OCI-LY7 (cell line): Measurements from ENCODE around the gene ZNF846. TPM values are rescaled to one million over a fixed set of nuclear protein-coding genes. Genes with fewer than 3 reads are reported as not detected.

ENCODE experiments used
- total RNA-seq, 2 experiments: library from RNA; depleted of rRNA in 1 of 2; stranded (reverse); fragments of >200 nt in 1 of 2; shearing (Covaris generic) in 1 of 2; gene quantifications; 2 replicates each; pipeline ENCODE4 v1.2.3, GENCODE V29; 2014 to 2022

ZNF846 gene
- total RNA-seq, 2 experiments from 2014 or later: 10.6 to 10.9 TPM

Other genes with a start within 250 kb of the ZNF846 start
- gene ZNF426, start 230.1 kb downstream of the ZNF846 start, total RNA-seq (2014; rRNA removed; shearing (Covaris generic)): 7.0 and 8.5 TPM in 2 replicates
- gene ZNF426, start 230.1 kb downstream of the ZNF846 start, total RNA-seq (2022): 8.0 and 8.9 TPM in 2 replicates
- 55.3 and 74.4 TPM in 2 replicates for gene ZNF121, start 184.2 kb downstream of the ZNF846 start, total RNA-seq (2014; rRNA removed; shearing (Covaris generic))
- gene ZNF121, start 184.2 kb downstream of the ZNF846 start, total RNA-seq (2022): 50.5 and 57.9 TPM in 2 replicates
- 14.9 and 17.3 TPM in 2 replicates for gene ZNF561, start 147.5 kb downstream of the ZNF846 start, total RNA-seq (2014; rRNA removed; shearing (Covaris generic))
- 22.2 and 25.3 TPM in 2 replicates for gene ZNF561, start 147.5 kb downstream of the ZNF846 start, total RNA-seq (2022)
- 14.9 and 18.1 TPM in 2 replicates for gene ZNF562, start 93.6 kb downstream of the ZNF846 start, total RNA-seq (2014; rRNA removed; shearing (Covaris generic))
- gene ZNF562, start 93.6 kb downstream of the ZNF846 start, total RNA-seq (2022): 16.8 and 17.3 TPM in 2 replicates
- 22.3 and 38.7 TPM in 2 replicates for gene FBXL12, start 50.3 kb upstream of the ZNF846 start, total RNA-seq (2014; rRNA removed; shearing (Covaris generic))
- 40.6 and 44.4 TPM in 2 replicates for gene FBXL12, start 50.3 kb upstream of the ZNF846 start, total RNA-seq (2022)
- gene UBL5, start 59.2 kb upstream of the ZNF846 start, total RNA-seq (2014; rRNA removed; shearing (Covaris generic)): 162 and 249 TPM in 2 replicates
- 271 and 323 TPM in 2 replicates for gene UBL5, start 59.2 kb upstream of the ZNF846 start, total RNA-seq (2022)
- 131 and 137 TPM in 2 replicates for gene PIN1, start 66.6 kb upstream of the ZNF846 start, total RNA-seq (2014; rRNA removed; shearing (Covaris generic))
- 86.4 and 86.9 TPM in 2 replicates for gene PIN1, start 66.6 kb upstream of the ZNF846 start, total RNA-seq (2022)
- not detected in 2 replicates for gene OLFM2, start 167.8 kb upstream of the ZNF846 start, total RNA-seq (2014; rRNA removed; shearing (Covaris generic))
- not detected in 2 replicates for gene OLFM2, start 167.8 kb upstream of the ZNF846 start, total RNA-seq (2022)
- not detected in 2 replicates for gene COL5A3, start 241.8 kb upstream of the ZNF846 start, total RNA-seq (2014; rRNA removed; shearing (Covaris generic))
- gene COL5A3, start 241.8 kb upstream of the ZNF846 start, total RNA-seq (2022): not detected in 2 replicates
- not detected in 2 replicates for gene RDH8, start 244.7 kb upstream of the ZNF846 start, total RNA-seq (2014; rRNA removed; shearing (Covaris generic))
- gene RDH8, start 244.7 kb upstream of the ZNF846 start, total RNA-seq (2022): not detected in 2 replicates